ENCODE measurements around the gene LMF2. TPM values are rescaled to one million over a fixed set of nuclear protein-coding genes. Genes with fewer than 3 reads are reported as not detected.
A peak's percentile ranks its signal among the peaks of the same experiment; 100 is the strongest.

Gene LMF2
- total RNA-seq, 2 experiments from 2014 or later, result 49.2 to 50.7 TPM

DNA sequence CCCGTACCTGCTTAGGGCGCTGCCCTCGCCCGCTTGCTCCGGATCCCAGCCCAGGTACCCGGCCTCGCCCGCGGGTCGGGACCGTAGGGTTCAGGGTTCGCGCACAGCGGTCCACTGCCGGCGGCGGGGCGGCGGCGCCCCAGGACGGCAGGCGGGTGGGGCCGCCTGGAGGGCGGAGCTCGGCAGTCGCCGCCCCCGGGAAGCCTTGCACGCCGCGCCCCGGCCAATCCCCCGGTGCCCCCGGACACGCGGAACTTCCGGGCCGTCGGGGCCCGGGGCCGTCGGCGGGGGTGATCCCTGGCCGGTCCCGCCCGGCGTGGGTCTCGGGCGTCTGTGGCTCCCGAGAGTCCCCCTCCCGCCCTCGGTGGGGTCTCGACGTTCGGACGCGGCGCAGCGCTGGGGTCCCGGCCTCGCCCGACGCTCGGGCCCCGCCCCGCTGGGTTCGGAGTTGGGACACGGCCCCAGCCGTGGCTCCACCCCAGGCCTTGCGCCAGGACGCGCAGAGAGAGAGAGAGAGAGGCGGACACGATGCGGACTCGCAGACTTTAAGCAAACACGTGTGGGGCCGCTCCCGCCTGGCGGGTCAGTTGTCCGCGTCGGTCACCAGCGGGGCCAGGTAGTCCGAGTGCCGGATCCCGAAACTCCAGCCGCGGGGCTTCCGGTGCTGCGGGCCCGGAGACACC is 22.5 kb upstream of the LMF2 start, which contains the start of gene TYMP:
Gene TYMP (minus strand): TSS at position 116 of the 683 bp plus-strand sequence. CDS start 303 bp downstream, outside the sequence.
- H3K27ac ChIP-seq (ENCODE audit: low read depth, low read length, poor library complexity, severe bottlenecking), result peak within 1 kb of the TSS; percentile 53
- peak within 1 kb of the TSS; percentile 92 for H3K4me2 ChIP-seq (ENCODE audit: low read length)
- peak; percentile 78 for DNase-seq (ENCODE audit: low spot score)
- POLR2A ChIA-PET, result no interaction called here
- no peaks in the 10 kb centered on the region for H4K20me1 ChIP-seq (ENCODE audit: insufficient read depth, low read length)
- BruUV-seq (replicated peaks), result no TSS peak
- no peaks in the 10 kb centered on the region for H3K79me2 ChIP-seq (ENCODE audit: insufficient read depth, low read depth, low read length)
- no peaks in the 10 kb centered on the region for H3K9me2 ChIP-seq (ENCODE audit: insufficient read depth, low read length)
- H3K4me1 ChIP-seq (ENCODE audit: insufficient read depth, low read length, poor library complexity, severe bottlenecking), result peaks cover 58% of the 10 kb centered on the region
- intact Hi-C loops (cut with micrococcal nuclease; ENCODE audit: unreplicated experiment), result loop anchor here (2.0 to 5.0 kb wide), 2 partner anchors 53 to 288 kb away; partner anchors contain the start of gene CHKB
- TF ChIP-seq EZH2phosphoT487 (IDR thresholded peaks at IDR 0.05; ENCODE audit: borderline replicate concordance, low read depth, low read length), result no peak
- TF ChIP-seq, protein P1, sequence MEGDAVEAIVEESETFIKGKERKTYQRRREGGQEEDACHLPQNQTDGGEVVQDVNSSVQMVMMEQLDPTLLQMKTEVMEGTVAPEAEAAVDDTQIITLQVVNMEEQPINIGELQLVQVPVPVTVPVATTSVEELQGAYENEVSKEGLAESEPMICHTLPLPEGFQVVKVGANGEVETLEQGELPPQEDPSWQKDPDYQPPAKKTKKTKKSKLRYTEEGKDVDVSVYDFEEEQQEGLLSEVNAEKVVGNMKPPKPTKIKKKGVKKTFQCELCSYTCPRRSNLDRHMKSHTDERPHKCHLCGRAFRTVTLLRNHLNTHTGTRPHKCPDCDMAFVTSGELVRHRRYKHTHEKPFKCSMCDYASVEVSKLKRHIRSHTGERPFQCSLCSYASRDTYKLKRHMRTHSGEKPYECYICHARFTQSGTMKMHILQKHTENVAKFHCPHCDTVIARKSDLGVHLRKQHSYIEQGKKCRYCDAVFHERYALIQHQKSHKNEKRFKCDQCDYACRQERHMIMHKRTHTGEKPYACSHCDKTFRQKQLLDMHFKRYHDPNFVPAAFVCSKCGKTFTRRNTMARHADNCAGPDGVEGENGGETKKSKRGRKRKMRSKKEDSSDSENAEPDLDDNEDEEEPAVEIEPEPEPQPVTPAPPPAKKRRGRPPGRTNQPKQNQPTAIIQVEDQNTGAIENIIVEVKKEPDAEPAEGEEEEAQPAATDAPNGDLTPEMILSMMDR (conservative IDR thresholded peaks at IDR 0.05; ENCODE audit: low read length), result no peak
- H3K4me3 ChIP-seq (ENCODE audit: low read depth, low read length, poor library complexity, severe bottlenecking), result peak within 1 kb of the TSS; percentile 71
- peaks cover under 1% of the 10 kb centered on the region; the same call in 1 of the 2 replicates for H3K36me3 ChIP-seq (ENCODE audit: insufficient read depth, low read length)
- CTCF ChIA-PET (ENCODE audit: unreplicated experiment), result interaction anchor here (1.1 kb wide), 1 partner anchor 10 kb away, joined by 3 read pairs; no protein-coding TSS in a partner anchor
- H2AFZ ChIP-seq (ENCODE audit: low read length), result peak within 1 kb of the TSS; percentile 7; the same call in 1 of the 2 replicates
- no peaks in the 10 kb centered on the region for H3K9me3 ChIP-seq (ENCODE audit: low read length)

DNA sequence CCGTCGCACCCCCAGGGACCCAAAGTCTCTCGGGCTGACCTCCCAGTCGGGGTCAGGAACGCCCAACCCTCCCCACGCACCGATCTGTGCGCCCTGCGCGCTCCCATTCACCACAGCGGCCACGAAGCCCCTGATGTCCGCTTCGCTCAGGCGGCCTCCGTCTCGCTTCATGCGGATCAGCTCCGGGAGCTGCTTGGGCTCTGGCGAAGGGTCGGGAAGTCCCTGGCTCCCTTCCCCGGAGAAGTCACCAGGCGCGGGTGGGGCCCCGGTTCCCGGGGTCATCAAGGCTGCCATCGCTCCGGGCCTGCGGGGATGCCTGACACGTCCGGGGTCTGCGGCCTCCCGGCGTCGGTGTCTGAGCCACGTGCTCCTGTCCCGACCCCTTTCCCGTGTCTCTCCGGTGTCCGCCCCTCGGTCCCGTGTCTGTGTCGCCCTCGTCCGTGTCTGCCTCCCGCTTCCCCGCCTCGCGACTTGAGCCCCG is 22.0 kb upstream of the LMF2 start:
- no peak overlapping the region for H2AFZ ChIP-seq (ENCODE audit: low read length)
- no peaks in the 10 kb centered on the region for H3K9me3 ChIP-seq (ENCODE audit: low read length)
- no peaks in the 10 kb centered on the region for H3K9me2 ChIP-seq (ENCODE audit: insufficient read depth, low read length)
- intact Hi-C loops (cut with micrococcal nuclease; ENCODE audit: unreplicated experiment), result loop anchor here (5.0 kb wide), 1 partner anchor 287 kb away; no protein-coding TSS in a partner anchor
- no peak for DNase-seq (ENCODE audit: low spot score)
- POLR2A ChIA-PET, result no interaction called here
- TF ChIP-seq EZH2phosphoT487 (IDR thresholded peaks at IDR 0.05; ENCODE audit: borderline replicate concordance, low read depth, low read length), result no peak
- TF ChIP-seq, protein P1 (conservative IDR thresholded peaks at IDR 0.05; ENCODE audit: low read length), result no peak
- no TSS peak for BruUV-seq (replicated peaks)
- H3K4me1 ChIP-seq (ENCODE audit: insufficient read depth, low read length, poor library complexity, severe bottlenecking), result peaks cover 58% of the 10 kb centered on the region
- H3K4me3 ChIP-seq (ENCODE audit: low read depth, low read length, poor library complexity, severe bottlenecking), result peak overlapping the region; percentile 71
- CTCF ChIA-PET (ENCODE audit: unreplicated experiment), result interaction anchor here (1.1 kb wide), 1 partner anchor 11 kb away, joined by 3 read pairs; no protein-coding TSS in a partner anchor
- peaks cover 1% of the 10 kb centered on the region; the same call in 1 of the 2 replicates for H3K79me2 ChIP-seq (ENCODE audit: insufficient read depth, low read depth, low read length)
- peak overlapping the region; percentile 92 for H3K4me2 ChIP-seq (ENCODE audit: low read length)
- H4K20me1 ChIP-seq (ENCODE audit: insufficient read depth, low read length), result no peaks in the 10 kb centered on the region
- peaks cover 6% of the 10 kb centered on the region for H3K36me3 ChIP-seq (ENCODE audit: insufficient read depth, low read length)
- no peak overlapping the region for H3K27ac ChIP-seq (ENCODE audit: low read depth, low read length, poor library complexity, severe bottlenecking)

Data from OCI-LY7 (cell line).